HEK293T (cell line): ENCODE data around the gene RASA2.
"Not testable (repeated sequence)": the region's sequence is repeated elsewhere in the genome, so short reads cannot be mapped to it uniquely, and the experiment has no call there.

Experiments
- CTCF ChIA-PET: fragments of 350-600 bp; formaldehyde crosslinking; extraction: SDS; loops from one replicate; lab custom pipeline; 2021; ENCODE audit warnings: antibody characterized with exemption, inconsistent platforms; lab: Yijun Ruan, JAX
- POLR2A ChIA-PET: fragments of 350-600 bp; formaldehyde crosslinking; extraction: SDS; loops from one replicate; lab custom pipeline; 2020; ENCODE audit warnings: antibody characterized with exemption, inconsistent platforms; lab: Yijun Ruan, JAX
- DNase-seq: peaks from one replicate; pipeline ENCODE4 v3.0.0; 2012; ENCODE audit warnings: mixed read lengths; ENCODE audit errors: extremely low spot score
- ARNT ChIP-seq: fragments of 450-650 bp; IDR thresholded peaks from 2 replicates; pipeline ENCODE4 v1.6.1; 2017; ENCODE audit warnings: mild to moderate bottlenecking
- BHLHE40 ChIP-seq: fragments of 450-650 bp; IDR thresholded peaks from 2 replicates; pipeline ENCODE4 v1.6.1; 2016; ENCODE audit warnings: mild to moderate bottlenecking, moderate library complexity, borderline replicate concordance
- CTBP1 ChIP-seq: fragments of 450-650 bp; IDR thresholded peaks from 2 replicates; pipeline ENCODE4 v1.6.1; 2016; ENCODE audit warnings: borderline replicate concordance
- ELF4 ChIP-seq: fragments of 450-650 bp; IDR thresholded peaks from 2 replicates; pipeline ENCODE4 v1.6.1; 2017; ENCODE audit warnings: antibody characterized with exemption
- FOXA1 ChIP-seq: fragments of 450-650 bp; IDR thresholded peaks from 2 replicates; pipeline ENCODE4 v1.6.1; 2016; ENCODE audit warnings: mild to moderate bottlenecking
- FOXK2 ChIP-seq: fragments of 450-650 bp; IDR thresholded peaks from 2 replicates; pipeline ENCODE4 v1.6.1; 2016; ENCODE audit warnings: mild to moderate bottlenecking
- FOXM1 ChIP-seq: fragments of 450-650 bp; IDR thresholded peaks from 2 replicates; pipeline ENCODE4 v1.6.1; 2017; ENCODE audit warnings: mild to moderate bottlenecking, borderline replicate concordance
- HDGF ChIP-seq: fragments of 450-650 bp; IDR thresholded peaks from 2 replicates; pipeline ENCODE4 v1.6.1; 2017; ENCODE audit warnings: antibody characterized with exemption, borderline replicate concordance
- L3MBTL2 ChIP-seq: fragments of 450-650 bp; conservative IDR thresholded peaks from 2 replicates; pipeline ENCODE4 v1.6.1; 2016; ENCODE audit warnings: mild to moderate bottlenecking
- LEF1 ChIP-seq: fragments of 450-650 bp; IDR thresholded peaks from 2 replicates; pipeline ENCODE4 v1.6.1; 2017; ENCODE audit warnings: mild to moderate bottlenecking, borderline replicate concordance
- NFRKB ChIP-seq: fragments of 450-650 bp; IDR thresholded peaks from 2 replicates; pipeline ENCODE4 v1.6.1; 2016; ENCODE audit warnings: mild to moderate bottlenecking, moderate library complexity
- PKNOX1 ChIP-seq: fragments of 450-650 bp; IDR thresholded peaks from 2 replicates; pipeline ENCODE4 v1.6.1; 2016
- SP1 ChIP-seq: fragments of 450-650 bp; IDR thresholded peaks from 2 replicates; pipeline ENCODE4 v1.6.1; 2017
- SUZ12 ChIP-seq: fragments of 450-650 bp; IDR thresholded peaks from 2 replicates; pipeline ENCODE4 v1.6.1; 2016; ENCODE audit warnings: mild to moderate bottlenecking
- TARDBP ChIP-seq: fragments of 450-650 bp; IDR thresholded peaks from 2 replicates; pipeline ENCODE4 v1.6.1; 2016
- ZNF384 ChIP-seq: fragments of 450-650 bp; IDR thresholded peaks from 2 replicates; pipeline ENCODE4 v1.6.1; 2016

Gene RASA2

GRCh38 chr3:141471160-141471559, 15.7 kb upstream of the RASA2 start:
- POLR2A ChIA-PET: no interaction called here
- TF ChIP-seq ZNF384 (no peak), FOXA1 (no peak), CTBP1 (no peak), SP1 (no peak), FOXK2 (no peak), SUZ12 (no peak), ARNT (no peak)
- CTCF ChIA-PET: interaction anchor here (0.6 to 0.9 kb wide), 3 partner anchors 10 to 572 kb away, joined by 3 to 4 read pairs (median 4); no protein-coding TSS in a partner anchor
- no peak for DNase-seq

GRCh38 chr3:141476033-141476432, 10.8 kb upstream of the RASA2 start:
- ChIA-PET CTCF (no interaction called here), POLR2A (no interaction called here)
- DNase-seq: no peak
- TF ChIP-seq L3MBTL2 (no peak), ELF4 (no peak), FOXA1 (no peak), TARDBP (no peak)

- ChIA-PET POLR2A (no interaction called here), CTCF (no interaction called here)
- no peak for DNase-seq
- TF ChIP-seq NFRKB (no peak), SP1 (no peak), FOXM1 (no peak), ARNT (no peak), FOXA1 (no peak), PKNOX1 (no peak), BHLHE40 (no peak), HDGF (no peak), FOXK2 (no peak), ZNF384 (no peak), TARDBP (no peak), L3MBTL2 (no peak), ELF4 (no peak), LEF1 (no peak), SUZ12 (no peak), CTBP1 (no peak)
Observed at GRCh38 chr3:141477224-141477623, 9.6 kb upstream of the RASA2 start.

GRCh38 chr3:141478139-141478538, 8.7 kb upstream of the RASA2 start:
- DNase-seq: no peak
- ChIA-PET CTCF (no interaction called here), POLR2A (no interaction called here)
- TF ChIP-seq PKNOX1: no peak
- no peak for TF ChIP-seq TARDBP
- no peak for TF ChIP-seq SUZ12
- TF ChIP-seq BHLHE40: no peak
- no peak for TF ChIP-seq FOXK2
- TF ChIP-seq FOXM1: no peak
- TF ChIP-seq ARNT: no peak
- TF ChIP-seq NFRKB: no peak
- TF ChIP-seq SP1: no peak
- no peak for TF ChIP-seq HDGF
- TF ChIP-seq L3MBTL2: no peak
- TF ChIP-seq LEF1: no peak
- no peak for TF ChIP-seq CTBP1
- TF ChIP-seq ELF4: no peak
- TF ChIP-seq FOXA1: no peak
- no peak for TF ChIP-seq ZNF384

GRCh38 chr3:141478840-141479239, 8.0 kb upstream of the RASA2 start:
- POLR2A ChIA-PET, DNase-seq, CTCF ChIA-PET: not testable (repeated sequence)

- no peak for TF ChIP-seq L3MBTL2
- DNase-seq: no peak
- CTCF ChIA-PET: no interaction called here
- POLR2A ChIA-PET: no interaction called here
Observed at GRCh38 chr3:141482245-141482922, 4.4 kb upstream of the RASA2 start.

GRCh38 chr3:141484701-141485287, 2.0 kb upstream of the RASA2 start:
- TF ChIP-seq CTBP1: no peak
- CTCF ChIA-PET: no interaction called here
- POLR2A ChIA-PET: no interaction called here
- no peak for DNase-seq
